HG02981 (cell line): ENCODE measurements around the gene USB1.

Source experiments
- ATAC-seq: cut with Tn5 transposase; IDR thresholded peaks from one replicate; pipeline ENCODE4 v1.9.1; 2021; ENCODE audit warnings: mild to moderate bottlenecking, moderate library complexity; ENCODE audit not compliant: unreplicated experiment

The USB1 gene

DNA sequence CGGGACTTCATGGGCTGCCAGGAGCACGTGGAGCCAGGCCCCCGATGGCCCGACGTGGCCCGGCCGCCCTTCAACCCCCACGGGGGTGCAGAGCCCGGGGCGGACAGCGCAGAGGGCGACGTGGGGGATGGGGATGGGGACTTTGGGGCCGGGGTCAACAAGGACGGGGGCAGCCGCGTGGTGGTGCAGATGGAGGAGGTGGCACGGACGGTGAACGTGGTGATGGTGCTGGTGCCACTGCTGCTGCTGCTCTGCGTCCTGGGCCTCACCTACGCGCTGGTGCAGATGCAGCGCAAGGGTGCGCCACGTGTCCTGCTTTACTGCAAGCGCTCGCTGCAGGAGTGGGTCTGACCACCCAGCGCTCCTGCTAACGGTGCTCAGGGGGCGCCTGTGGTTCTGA, 43.9 kb downstream of the USB1 start:
- no peak for ATAC-seq

DNA sequence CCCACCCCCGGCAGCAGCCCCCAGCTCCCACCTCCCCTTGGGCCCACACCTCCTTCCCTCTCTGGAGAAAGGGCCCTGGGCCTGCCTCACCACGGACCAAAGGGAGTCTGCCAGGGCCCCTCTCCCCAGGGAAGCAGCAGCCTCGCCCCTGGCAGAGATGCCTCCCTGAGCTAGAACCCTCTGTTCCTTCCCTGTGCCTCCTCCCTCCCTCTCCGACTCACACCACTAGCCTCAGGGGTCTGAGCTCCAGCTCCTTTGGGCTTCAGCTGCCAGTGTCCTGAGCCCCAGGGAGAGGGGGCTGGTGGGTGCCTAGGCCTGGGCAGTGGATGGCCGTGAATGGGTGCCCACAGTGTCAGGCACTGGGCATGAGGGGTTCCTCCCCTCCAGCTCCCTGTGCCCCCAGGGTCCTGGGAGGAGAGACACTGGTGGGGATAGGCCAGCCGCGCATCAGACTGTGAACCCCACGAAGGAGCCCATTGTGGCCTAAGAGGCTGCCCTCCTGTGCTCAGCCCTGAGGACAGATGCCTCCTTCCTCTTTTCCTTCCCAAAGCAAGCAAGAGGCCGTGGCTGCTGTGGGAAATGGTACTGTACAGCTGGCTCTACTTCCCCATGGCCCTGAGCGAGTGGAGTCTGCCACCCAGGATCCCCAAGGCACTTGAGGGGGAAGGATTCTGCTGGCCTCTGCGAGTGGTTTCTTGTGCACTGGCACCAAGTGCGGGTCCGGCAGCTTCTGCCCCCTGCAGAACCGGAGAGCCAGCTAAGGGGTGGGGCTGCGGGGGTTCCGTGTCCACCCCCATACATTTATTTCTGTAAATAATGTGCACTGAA, 45.1 kb downstream of the USB1 start:
- no peak for ATAC-seq

DNA sequence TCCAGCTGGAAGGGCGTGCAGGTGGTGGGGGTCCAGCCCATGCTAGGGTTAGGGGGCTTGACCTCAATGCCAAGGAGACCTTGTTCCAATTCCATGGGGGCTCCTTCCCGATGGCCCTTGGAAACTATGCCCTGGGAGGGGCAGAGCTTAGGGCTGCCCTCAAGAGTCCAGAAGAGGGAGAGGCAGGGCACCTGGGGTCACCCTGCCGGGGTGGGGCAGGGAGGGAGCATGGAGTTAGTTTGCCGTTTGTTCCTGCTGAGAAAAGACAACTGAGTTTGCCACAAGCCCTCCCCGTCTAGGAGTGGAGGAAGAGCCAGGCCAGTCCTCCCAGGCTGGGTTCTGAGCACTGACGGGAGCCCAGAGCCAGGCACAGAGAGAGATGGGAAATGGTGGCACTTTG, 45.7 kb downstream of the USB1 start:
- ATAC-seq = no peak

DNA sequence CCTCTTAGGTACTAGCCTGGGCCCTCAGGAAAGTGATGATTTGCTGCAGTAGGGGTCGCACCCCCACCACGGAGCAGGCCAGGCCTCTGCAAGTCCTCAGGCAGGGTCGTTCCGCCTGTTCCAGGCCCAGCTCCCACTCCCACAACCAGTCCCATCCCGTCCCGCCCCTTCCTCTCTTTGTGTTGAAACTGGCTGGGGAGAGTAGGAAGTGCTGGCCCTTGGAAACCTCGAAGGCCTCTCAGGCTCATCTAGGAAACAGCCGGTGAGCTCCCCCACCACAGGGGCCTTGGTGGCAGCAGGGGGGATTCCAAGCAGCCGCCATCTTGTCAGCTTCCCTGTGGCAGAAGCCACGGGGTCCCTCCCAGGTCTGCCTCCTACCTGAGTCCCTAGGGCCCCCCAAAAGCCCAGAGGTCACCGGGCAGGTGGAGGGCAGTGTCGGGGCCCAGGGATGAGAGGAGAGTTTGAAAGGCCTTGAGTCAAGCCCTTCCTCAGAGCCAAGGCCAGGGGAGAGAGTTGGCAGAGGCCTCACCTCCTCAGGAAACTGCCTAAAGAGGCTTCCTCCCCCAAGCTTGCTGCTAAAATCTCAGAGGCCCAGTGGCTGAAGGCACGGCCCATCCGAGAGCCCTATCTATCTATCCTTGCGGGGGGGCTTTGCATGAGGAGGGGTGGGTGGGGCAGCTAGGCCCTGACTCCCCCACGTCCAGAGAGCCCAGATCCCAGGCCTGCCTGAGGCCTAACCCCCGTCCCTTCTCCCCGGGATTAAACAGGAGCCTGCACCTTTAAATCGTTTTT, 46.5 kb downstream of the USB1 start:
- ATAC-seq = no peak

DNA sequence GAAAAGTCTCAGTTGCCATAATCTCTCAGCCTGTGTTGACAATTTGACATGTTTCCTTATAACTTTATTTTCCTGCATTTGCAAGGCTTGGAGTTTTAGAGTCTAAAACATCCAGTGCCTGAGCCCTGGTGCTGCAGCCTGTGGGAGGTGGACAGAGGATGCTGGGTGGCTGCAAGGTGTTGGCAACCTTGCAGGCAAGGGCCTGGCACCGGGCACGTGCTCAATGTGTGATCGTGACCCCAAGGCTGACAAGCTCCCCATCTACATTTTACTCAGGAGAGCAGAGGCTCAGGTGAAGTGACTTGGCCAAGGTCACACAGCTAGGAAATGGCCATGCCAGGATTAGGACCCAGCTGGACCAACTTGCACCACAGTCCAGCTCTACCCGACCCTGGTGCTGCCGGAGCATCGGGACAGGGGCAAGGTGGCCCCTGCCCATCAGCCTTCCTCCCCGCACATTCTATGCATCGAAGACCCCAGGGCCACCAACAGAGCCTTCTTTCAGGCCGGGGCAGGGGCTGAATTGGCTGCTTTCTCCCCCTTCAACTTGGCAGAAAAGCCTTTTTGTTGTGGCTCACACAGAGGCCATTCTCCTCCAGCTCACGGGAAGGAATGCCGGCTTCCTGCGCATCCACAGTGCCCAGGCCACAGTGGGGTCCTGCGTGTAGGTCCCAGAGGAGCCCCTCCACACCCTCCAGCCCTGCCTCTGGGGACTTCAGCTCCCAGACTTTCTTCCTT, 47.5 kb downstream of the USB1 start:
- ATAC-seq = no peak

DNA sequence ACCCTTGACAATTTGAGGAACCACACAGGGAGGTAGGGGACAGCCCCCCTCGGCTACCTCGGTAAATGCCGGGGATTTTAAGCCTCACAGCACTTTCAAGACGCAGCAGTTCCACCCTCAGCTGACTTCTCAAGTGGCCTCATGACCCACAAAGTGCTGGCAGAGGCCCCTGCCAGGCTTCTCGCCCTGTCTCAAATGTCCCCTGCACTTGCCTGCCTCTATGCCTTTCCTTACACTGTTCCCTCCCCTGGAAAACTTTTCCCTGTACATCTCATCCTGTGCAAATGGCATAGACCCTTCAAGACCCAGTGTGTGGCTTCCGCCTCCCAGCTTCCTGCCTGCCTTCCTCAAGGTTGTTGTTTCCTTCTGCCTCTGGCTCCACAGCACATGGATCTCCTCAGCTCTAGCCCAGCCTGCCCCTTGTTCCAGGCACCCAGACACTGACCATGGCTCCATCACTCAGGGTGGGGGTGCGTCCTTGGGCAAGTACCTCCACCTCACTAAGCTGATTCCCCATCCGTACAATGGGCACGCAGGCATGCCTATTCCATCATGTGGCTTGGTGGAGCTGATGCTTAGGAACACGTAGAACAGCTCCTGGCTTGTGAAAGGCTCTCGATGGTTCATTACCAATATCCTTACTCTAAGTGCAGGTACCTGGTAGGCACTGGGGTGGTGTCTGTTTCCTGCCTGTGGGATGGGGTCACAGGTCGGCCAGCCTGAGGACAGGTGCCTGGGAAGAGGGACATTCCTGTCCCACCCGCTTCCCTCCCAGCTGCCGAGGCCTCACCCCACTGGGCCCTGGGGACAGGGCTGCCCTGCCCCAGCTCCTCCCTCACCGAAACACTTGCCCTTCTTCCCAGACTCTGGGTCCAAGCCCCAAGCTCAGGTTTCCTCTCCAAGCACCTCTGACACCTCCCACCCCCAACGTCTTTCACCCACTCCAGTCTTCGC, 48.3 kb downstream of the USB1 start:
- no peak for ATAC-seq

DNA sequence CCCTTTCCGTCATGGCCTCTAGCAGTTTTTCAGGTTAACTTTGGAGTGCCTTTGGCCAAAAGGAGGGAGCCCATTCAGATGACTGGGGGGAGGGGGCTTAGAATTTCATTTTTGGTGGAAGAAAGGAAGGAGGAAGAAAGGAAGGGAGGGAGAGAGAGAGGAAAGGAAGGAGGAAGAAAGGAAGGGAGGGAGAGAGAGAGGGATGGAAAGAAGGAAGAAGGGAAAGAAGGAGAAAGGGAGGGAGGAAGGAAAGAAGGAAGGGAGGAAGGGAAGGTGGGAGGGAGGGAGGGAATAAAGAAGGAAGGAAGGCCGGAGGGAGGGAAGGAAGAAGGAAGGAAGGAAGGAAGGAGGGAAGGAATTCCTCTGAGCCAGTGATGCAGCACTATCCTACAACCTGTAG, 50.1 kb downstream of the USB1 start:
- no peak for ATAC-seq

DNA sequence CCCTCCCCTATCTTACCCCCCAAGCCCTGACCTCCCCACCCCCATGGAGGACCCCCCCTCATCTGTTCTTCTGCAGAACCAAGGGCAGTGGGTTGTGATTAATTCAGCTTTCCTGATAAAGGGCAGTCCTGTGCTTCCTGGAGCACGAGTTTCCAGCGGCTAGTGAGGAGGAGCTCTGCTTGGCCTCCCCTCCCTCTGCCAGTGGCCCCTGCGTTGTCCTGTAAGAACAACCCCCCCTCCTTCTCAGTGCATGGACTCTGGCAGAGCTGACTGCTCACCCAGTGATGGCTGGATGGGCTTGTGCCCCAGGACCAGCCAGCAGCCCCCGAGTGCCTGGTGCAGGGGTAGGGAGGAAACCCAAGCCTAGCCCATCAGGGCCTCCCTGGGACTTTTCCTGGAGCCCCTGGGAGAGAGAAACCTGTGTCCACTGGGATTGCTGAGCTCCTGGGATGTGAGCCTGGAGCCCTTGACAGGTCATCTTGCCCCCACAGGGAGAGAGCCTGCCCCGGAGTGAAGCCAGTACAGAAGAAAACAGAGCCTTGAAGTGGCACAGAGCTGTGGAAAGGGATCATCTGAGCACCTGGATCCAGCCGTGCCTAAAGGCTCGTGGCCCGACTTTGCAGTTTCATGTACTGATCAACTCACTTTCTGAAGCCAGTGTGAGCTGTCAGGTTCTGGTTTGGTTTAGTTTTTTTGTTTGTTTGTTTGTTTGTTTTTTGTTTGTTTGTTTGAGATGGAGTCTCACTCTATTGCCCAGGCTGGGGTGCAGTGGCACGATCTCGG, 50.8 kb downstream of the USB1 start:
- no peak for ATAC-seq

DNA sequence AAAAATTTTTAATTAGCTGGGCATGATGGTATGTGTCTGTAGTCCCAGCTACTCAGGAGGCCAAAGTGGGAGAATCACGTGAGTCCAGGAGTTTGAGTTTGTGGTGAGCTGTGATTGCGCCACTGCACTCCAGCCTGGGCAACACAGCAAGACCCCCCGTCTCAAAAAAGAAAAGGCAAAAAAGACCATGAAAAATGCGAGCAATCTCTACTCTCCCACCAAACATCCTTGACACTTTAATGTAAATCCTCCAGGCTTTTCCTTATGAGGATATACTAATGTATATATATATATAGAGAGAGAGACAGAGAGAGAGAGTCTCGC, 52.4 kb downstream of the USB1 start:
- no peak for ATAC-seq

DNA sequence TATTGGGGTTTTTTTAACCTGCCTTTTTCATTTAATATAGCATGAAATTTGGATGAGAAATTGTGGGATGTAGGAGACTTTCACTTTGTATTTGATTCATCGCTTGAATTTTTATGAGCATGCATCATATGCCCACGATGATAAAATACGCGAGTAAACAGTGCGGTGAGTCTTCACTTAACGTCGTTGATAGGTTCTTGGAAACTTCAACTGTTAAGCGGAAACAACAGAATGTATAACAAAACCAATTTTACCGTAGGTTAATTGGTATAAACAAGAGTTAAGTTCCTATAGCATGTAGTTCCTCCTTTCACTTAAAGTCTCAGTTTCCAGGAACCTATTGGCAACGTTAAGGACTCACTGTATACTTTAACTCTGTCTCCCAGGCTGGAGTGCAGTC, 53.1 kb downstream of the USB1 start:
- no peak for ATAC-seq

DNA sequence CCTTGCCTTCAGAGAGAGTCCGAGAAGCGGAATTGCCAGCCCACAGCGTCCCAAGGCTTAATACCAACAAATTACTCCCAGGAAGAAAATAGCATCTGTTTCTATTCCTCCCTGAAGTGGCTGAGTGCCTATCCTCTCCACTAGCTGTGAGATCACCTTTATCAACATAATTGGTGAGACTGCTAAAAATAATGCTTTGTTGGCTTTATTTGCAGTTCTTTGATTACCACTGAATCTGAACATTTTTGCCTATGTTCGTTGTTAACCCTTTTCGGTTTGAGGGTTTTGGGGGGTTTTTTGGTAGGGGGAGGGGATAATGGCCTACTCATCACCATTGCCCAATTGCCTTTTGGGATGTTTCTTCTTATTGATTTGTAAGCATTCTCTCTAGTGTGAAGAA, 55.4 kb downstream of the USB1 start:
- ATAC-seq = no peak

DNA sequence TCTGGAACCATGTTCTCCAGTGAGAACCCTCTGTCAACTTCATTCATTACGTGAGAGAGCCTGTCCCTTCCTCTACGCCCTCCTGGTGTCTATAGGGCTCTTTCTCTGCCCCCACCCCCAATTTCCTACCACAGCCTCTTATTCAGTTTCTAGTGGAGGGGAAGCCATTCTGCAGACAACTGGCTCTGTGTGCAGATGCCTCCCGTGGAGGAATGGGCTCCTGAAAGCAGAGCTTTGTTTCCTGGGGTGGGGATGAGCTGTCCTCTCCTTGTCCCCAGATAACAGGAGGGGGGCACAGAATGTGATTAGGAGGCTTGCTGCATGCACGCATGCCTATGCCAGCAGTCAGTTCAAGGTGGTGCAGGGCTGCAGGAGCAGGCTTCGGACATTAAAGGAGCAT, 55.9 kb downstream of the USB1 start:
- no peak for ATAC-seq

DNA sequence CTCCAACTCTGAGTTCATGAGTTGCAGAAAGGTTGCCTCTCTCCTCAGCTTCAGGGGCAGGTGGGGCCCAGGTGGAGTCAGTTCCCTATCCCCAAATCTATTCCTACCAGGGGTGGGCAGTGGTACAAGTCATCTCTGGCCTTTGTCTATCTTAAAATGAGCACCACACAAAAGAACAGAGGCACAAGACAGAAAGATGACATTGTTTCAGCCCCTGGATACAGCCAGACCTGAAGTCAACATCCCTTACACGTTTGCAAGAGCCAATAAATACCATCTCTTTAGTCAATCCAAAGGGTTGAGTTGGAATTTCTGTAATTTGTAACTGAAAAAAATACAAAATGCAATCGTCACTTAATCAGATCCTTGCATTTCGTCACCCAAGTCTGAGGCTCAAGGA, 56.6 kb downstream of the USB1 start:
- no peak for ATAC-seq

DNA sequence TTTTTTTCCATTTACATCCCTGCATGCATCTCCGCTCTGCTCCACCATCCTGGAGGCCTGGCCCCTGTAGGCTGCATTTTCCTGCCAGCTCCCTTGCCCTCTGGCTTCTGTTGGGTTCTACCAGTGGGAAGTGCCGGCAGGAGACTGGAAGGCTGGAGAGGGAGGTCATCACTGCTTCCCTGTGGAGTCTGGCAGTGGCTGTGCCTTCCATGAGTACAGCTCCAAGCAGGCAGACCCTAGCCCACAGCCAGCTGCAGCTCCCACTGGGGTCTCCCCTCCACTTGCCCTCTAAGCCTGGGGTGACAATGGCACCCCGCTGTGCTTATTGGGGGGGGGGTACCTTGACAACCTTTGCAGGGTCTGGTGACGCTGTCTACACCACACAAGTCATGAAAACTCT, 61.6 kb downstream of the USB1 start:
- ATAC-seq = no peak

DNA sequence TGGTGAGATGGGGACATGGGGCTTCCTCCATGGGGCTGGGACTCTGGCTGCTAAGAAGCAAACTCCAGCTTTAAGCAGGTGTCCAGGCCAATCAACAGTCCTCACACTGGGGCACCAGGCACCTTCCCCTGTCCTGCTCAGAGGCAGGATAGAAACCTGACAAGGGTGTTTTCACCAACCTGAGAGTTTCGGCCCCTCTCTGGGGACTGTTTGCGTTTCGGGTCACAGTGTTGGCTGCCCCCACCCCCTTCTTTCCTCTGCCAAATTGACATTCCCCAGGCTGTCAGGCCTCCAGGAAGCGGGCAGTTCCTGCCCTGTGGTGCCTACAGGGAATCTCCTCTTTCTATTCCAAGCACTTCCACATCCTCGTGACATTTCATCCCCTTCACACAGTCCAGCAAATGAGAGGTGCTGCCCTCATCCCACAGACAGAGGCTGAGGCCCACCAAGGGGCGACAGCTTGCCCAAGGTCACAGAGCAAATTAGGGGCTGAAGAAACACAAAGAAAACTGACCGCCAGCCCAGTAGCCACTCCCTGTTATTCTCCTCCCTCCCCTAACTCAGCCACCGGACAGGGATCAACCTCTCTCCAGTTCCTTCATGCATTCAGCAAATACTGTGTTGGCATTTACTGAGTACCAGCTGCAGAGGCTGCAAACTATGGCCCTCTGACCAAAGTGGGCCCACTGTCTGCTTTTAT, 62.3 kb downstream of the USB1 start:
- no peak for ATAC-seq

DNA sequence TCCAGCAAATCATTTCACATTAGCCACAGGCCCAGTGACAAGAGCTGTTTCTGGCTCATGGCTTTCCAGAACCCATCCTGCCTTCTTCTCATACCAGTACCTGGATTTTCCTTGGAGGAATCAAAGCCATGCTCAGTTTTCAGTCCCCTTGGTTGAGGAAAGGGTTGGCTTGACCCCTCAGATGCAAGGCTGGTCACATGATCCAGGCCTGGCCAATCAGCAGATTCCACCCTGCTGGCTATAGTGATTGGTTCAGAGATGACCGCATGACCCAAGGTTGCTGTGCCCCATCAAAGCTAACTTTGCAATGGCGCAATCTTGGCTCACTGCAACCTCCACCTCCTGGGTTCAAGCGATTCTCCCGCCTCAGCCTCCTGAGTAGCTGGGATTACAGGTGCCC, 69.4 kb downstream of the USB1 start:
- no peak for ATAC-seq
